ENCODE measurements around the gene ITM2C. TPM values are rescaled to one million over a fixed set of nuclear protein-coding genes. Genes with fewer than 3 reads are reported as not detected.

Gene ITM2C
- total and polyA plus RNA-seq, 4 donors = 18.0 to 99.7 (median 23.1) TPM

DNA sequence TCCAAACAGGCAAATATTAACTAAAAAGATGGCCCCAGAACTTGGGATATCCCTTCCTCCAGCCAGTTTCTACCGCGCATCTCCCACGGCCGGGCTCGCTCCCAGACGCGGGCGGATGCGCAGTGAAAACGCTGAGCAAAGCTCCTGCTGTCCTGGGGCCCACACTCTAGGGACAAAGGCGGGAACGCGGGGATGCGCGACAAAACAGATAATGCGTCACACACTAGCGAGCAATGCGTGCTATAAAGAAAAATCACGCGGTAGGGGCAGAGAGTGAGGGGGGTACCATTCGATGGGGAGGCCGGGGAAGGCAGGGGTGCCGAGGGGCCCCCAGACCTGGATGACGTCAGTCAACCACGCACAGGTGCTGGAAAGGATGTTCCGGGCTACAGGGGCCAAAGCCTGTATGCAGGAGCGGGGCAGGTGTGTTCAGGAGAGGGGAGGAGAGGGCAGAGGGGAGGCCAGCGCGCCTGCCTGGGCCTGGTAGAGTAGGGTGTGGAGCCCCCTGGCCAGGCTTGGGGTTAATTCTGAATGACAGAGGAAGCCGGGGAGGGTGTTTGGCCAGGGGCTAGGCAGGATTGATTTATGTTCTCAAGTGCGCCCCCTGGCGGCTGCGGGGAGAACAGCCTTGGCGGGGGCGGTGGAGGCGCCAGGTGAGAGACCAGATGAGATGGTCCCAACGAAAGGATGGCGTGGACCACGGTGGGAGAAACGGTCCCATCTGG, 14.9 kb upstream of the ITM2C start:
- H3K9ac ChIP-seq (ENCODE audit: insufficient read depth in 1 of 2, low read length in 2 of 2) = no peak overlapping the region
- H3K27me3 ChIP-seq (ENCODE audit: control insufficient read depth in 3 of 3, insufficient read depth in 3 of 3, low read length in 2 of 3) = peaks cover 0 to 4% (median 0%) of the 10 kb centered on the region in 3 donors
- H3K36me3 ChIP-seq (ENCODE audit: control insufficient read depth in 4 of 4, insufficient read depth in 4 of 4, low read length in 4 of 4) = no peaks in the 10 kb centered on the region
- H3K27ac ChIP-seq (ENCODE audit: low read depth in 1 of 2, low read length in 1 of 2) = no peak overlapping the region
- peak in 1 of 3 donors; percentile 36 for DNase-seq
- H3K9me3 ChIP-seq (ENCODE audit: control insufficient read depth in 4 of 4, insufficient read depth in 3 of 4, low read length in 3 of 4) = peaks cover 0 to 2% (median 0%) of the 10 kb centered on the region in 4 donors
- H3K4me1 ChIP-seq (ENCODE audit: control insufficient read depth in 5 of 5, insufficient read depth in 5 of 5, low read length in 5 of 5) = peaks cover 0 to 3% (median 0%) of the 10 kb centered on the region in 5 donors
- TF ChIP-seq, protein P1, sequence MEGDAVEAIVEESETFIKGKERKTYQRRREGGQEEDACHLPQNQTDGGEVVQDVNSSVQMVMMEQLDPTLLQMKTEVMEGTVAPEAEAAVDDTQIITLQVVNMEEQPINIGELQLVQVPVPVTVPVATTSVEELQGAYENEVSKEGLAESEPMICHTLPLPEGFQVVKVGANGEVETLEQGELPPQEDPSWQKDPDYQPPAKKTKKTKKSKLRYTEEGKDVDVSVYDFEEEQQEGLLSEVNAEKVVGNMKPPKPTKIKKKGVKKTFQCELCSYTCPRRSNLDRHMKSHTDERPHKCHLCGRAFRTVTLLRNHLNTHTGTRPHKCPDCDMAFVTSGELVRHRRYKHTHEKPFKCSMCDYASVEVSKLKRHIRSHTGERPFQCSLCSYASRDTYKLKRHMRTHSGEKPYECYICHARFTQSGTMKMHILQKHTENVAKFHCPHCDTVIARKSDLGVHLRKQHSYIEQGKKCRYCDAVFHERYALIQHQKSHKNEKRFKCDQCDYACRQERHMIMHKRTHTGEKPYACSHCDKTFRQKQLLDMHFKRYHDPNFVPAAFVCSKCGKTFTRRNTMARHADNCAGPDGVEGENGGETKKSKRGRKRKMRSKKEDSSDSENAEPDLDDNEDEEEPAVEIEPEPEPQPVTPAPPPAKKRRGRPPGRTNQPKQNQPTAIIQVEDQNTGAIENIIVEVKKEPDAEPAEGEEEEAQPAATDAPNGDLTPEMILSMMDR (IDR thresholded peaks at IDR 0.05; ENCODE audit: control extremely low read depth, extremely low read depth) = peak; percentile 42
- no peak for ATAC-seq (ENCODE audit: insufficient read depth, low FRiP score)
- 64 to 68% methylated on average over 40 of the region's 40 CpGs for WGBS, 2 donors
- H3K4me3 ChIP-seq = no peak overlapping the region

DNA sequence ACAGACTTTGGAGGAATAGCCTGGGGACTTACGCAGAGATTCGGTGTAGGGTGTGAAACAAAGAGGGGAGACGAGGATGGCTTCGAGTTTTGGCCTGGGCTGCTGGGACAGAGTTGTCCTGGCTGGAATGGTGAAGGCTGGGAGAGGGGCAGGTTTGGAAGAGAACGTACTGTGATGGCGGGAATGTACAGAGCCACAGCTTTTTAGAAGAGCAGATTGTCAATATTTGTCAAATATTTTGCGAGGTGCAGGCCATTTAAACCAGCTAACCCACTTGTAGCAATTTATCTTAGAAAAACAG, 14.4 kb upstream of the ITM2C start:
- H3K36me3 ChIP-seq (ENCODE audit: control insufficient read depth in 4 of 4, insufficient read depth in 4 of 4, low read length in 4 of 4) = no peaks in the 10 kb centered on the region
- H3K4me1 ChIP-seq (ENCODE audit: control insufficient read depth in 5 of 5, insufficient read depth in 5 of 5, low read length in 5 of 5) = peaks cover 0 to 3% (median 0%) of the 10 kb centered on the region in 5 donors
- DNase-seq (no peak), ATAC-seq (ENCODE audit: insufficient read depth, low FRiP score) (no peak)
- H3K27ac ChIP-seq (ENCODE audit: low read depth in 1 of 2, low read length in 1 of 2) = no peak overlapping the region
- no peak overlapping the region for H3K9ac ChIP-seq (ENCODE audit: insufficient read depth in 1 of 2, low read length in 2 of 2)
- WGBS, 2 donors = 64 to 75% methylated on average over 7 of the region's 7 CpGs
- peaks cover 0 to 4% (median 0%) of the 10 kb centered on the region in 3 donors for H3K27me3 ChIP-seq (ENCODE audit: control insufficient read depth in 3 of 3, insufficient read depth in 3 of 3, low read length in 2 of 3)
- TF ChIP-seq, protein P1 (IDR thresholded peaks at IDR 0.05; ENCODE audit: control extremely low read depth, extremely low read depth) = no peak
- peak overlapping the region; percentile 5 for H3K4me3 ChIP-seq
- peaks cover 0 to 2% (median 0%) of the 10 kb centered on the region in 4 donors for H3K9me3 ChIP-seq (ENCODE audit: control insufficient read depth in 4 of 4, insufficient read depth in 3 of 4, low read length in 3 of 4)

DNA sequence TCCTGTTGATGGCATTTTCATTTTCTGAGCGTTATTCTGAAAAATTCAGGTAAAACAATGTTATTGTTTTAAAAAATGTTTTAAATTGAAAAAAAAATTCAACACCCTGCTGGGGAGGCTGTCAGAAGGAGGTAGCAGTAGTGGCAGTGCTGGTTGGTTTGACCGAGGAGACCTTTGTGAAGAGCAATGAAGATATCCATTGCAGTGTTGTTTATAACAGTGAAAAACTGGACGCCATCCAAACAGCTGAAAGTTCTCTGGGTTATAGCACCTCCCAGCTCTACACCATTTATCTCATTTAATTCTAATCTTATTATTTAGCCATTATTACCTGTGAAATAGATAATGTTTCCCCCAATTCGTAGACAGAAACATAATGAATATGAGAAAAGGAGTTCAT, 12.6 kb upstream of the ITM2C start:
- Histone ChIP-seq H3K27me3 (ENCODE audit: control insufficient read depth in 3 of 3, insufficient read depth in 3 of 3, low read length in 2 of 3) (peaks cover 0 to 4% (median 0%) of the 10 kb centered on the region in 3 donors), H3K9ac (ENCODE audit: insufficient read depth in 1 of 2, low read length in 2 of 2) (no peak overlapping the region), H3K27ac (ENCODE audit: low read depth in 1 of 2, low read length in 1 of 2) (no peak overlapping the region), H3K9me3 (ENCODE audit: control insufficient read depth in 4 of 4, insufficient read depth in 3 of 4, low read length in 3 of 4) (no peaks in the 10 kb centered on the region), H3K36me3 (ENCODE audit: control insufficient read depth in 4 of 4, insufficient read depth in 4 of 4, low read length in 4 of 4) (no peaks in the 10 kb centered on the region), H3K4me1 (ENCODE audit: control insufficient read depth in 5 of 5, insufficient read depth in 5 of 5, low read length in 5 of 5) (peaks cover 0 to 3% (median 0%) of the 10 kb centered on the region in 5 donors), H3K4me3 (no peak overlapping the region)
- 77 to 85% methylated on average over 4 of the region's 4 CpGs for WGBS, 2 donors
- ATAC-seq (ENCODE audit: insufficient read depth, low FRiP score) (no peak), DNase-seq (no peak)
- TF ChIP-seq, protein P1 (IDR thresholded peaks at IDR 0.05; ENCODE audit: control extremely low read depth, extremely low read depth) = no peak

All from lung (tissue), 12 donors.